HG03045 (cell line): ENCODE measurements around the gene YY1.

Source experiments
- ATAC-seq: cut with Tn5 transposase; IDR thresholded peaks from one replicate; pipeline ENCODE4 v1.9.1; 2021; ENCODE audit warnings: mild to moderate bottlenecking, moderate library complexity; ENCODE audit not compliant: unreplicated experiment

YY1 gene

DNA sequence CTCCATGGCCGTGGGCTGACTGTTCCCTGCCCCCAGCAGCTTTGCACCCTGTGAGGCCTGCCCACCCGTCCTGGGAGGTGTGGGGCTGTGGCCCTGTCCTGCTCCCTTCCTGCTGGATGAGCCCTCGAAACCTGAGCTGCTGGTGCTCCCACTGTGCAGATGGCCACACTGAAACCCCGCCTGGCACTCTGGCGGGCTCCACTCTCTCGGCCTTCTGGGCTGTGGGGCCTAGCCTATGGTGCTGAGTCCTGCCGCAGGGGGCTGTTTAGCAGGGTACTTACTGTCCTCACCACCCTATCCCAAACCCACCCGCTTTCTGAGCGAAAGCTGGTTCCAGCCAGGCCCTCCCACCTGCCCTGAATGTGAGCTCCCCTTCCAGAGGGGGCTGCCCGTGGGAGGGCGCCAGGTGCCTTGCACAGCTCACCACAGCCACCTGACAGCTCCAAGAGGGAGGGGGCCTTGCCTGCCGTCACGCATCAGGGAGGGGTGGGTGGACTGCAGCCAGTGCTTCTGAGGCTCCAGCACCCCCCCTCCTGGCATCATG is 91.5 kb downstream of the YY1 start:
- ATAC-seq = no peak

DNA sequence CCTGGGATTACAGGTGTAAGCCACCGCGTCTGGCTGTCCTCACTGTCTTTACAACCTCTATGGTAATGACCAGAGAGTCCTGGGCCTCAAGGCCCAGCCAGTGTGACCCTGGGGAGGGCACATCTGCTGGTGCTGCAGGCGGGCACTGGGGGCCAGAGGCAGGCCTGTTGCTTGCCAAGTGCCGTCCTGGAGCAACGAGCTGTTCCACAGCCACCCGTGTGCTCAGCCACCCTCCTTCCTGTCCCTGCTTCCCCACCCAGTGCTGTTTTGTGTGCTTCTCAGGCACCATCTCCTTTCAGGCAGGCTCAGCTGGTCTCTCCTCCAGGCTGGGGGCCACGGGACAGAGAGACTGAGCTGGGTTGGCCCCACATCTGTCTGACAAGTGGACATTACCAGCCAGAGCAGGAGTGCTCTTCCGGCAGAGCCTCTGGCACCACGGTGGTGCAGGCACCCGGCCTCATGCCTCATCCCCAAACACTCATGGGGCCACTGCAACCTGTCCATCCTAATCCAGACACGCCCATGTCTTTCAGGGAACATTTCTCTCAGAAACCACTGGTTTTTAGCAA is 93.2 kb downstream of the YY1 start:
- ATAC-seq = no peak
